MCF 10A (cell line): ENCODE measurements around the gene ALPG. TPM values are rescaled to one million over a fixed set of nuclear protein-coding genes. Genes with fewer than 3 reads are reported as not detected.
A peak's percentile ranks its signal among the peaks of the same experiment; 100 is the strongest.

Experiments
- BruUV-seq: library from RNA; stranded (reverse); fragments of 400-500 nt; replicated peaks from 2 replicates; lab custom pipeline; 2021; lab: Mats Ljungman, UMichigan
- CTCF ChIA-PET: fragments of 300-600 bp; sonication (Branson Sonifier 250); formaldehyde crosslinking; extraction: SDS; loops from one replicate; lab custom pipeline; 2021; ENCODE audit warnings: antibody characterized with exemption, inconsistent platforms; lab: Yijun Ruan, JAX
- POLR2A ChIA-PET: fragments of 300-600, 350-650 bp; sonication (Branson Sonifier 250); formaldehyde crosslinking; extraction: SDS; loops from one replicate; lab custom pipeline; 2020; ENCODE audit warnings: antibody characterized with exemption, inconsistent platforms; lab: Yijun Ruan, JAX
- DNase-seq: peaks from one replicate; pipeline ENCODE4 v3.0.0-alpha.2; 2018; ENCODE audit not compliant: unreplicated experiment
- H3K27ac Mint-ChIP-seq: one replicate; pipeline ENCODE4 v1.8.0; 2022; ENCODE audit warnings: mild to moderate bottlenecking, low read depth, mixed read lengths; ENCODE audit not compliant: unreplicated experiment
- H3K27me3 Mint-ChIP-seq: one replicate; pipeline ENCODE4 v1.8.0; 2022; ENCODE audit warnings: mixed read lengths; ENCODE audit not compliant: insufficient read depth, unreplicated experiment
- H3K36me3 Mint-ChIP-seq: one replicate; pipeline ENCODE4 v1.8.0; 2022; ENCODE audit warnings: mild to moderate bottlenecking, moderate library complexity, mixed read lengths; ENCODE audit not compliant: insufficient read depth, unreplicated experiment
- H3K4me1 Mint-ChIP-seq: one replicate; pipeline ENCODE4 v1.8.0; 2022; ENCODE audit warnings: mixed read lengths; ENCODE audit not compliant: insufficient read depth, unreplicated experiment
- H3K4me3 Mint-ChIP-seq: one replicate; pipeline ENCODE4 v1.8.0; 2022; ENCODE audit warnings: mild to moderate bottlenecking, moderate library complexity, mixed read lengths; ENCODE audit not compliant: unreplicated experiment
- H3K9me3 Mint-ChIP-seq: one replicate; pipeline ENCODE4 v1.8.0; 2022; ENCODE audit warnings: mixed read lengths; ENCODE audit not compliant: unreplicated experiment
- intact Hi-C: fragments of 100-400 bp; cut with micrococcal nuclease; formaldehyde crosslinking; loops from 2 replicates; pipeline ENCODE4 v1.14.1; 2022
- total RNA-seq: library from RNA; stranded (reverse); gene quantifications from 2 replicates; pipeline ENCODE4 v1.2.3, GENCODE V29; 2022
- TF ChIP-seq, protein P1 (sequence below): fragments of 200-600 bp; IDR thresholded peaks from one replicate; pipeline ENCODE4 v1.8.0; 2022; ENCODE audit warnings: antibody characterized with exemption, mild to moderate bottlenecking; ENCODE audit not compliant: unreplicated experiment

The ALPG gene
- total RNA-seq, 1 experiment from 2014 or later, result not detected

DNA sequence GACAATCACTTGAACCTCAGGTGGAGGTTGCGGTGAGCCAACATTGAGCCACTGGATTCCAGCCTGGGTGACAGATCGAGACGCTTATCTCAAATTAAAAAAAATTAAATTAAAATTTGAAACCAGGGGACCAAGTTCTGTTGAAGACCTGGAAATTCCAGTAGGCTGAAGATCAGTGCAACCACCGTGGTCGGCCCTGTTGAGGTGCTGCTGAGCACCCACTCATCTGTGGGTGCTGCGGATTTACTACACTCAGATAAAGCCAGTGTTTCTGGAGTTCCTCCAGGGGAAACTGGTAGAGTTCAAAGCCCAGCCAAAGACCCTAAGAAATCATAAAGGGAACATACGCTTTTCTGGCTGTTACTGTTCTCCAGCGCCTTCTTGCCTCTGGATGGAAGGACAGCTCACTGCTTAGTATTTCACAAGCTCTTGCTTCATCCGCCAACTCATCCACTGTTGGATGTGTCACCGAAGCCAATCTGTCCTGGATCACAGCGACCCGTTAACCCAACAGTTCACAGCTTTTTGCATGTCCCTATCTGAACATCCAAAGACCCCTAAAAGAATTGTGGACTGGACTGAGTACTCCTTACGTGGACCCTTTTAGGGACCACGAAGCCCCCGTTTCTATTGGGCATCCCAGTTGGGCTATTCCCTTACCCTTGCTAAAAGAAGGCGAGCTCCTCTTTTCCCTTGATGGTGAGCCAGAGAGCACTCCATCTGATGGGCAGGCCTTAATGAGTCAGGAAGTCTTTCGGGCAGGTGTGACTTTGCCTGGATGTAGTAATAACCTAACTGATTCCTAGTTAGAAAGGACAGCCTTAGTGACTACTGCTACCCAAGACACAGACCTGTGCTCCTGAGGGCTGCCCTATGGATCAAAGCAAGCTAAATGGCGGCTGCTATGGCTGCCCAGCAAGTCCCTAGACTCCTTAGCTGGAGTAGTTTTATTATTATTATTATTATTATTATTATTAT, 34.1 kb upstream of the ALPG start:
- TF ChIP-seq, protein P1, sequence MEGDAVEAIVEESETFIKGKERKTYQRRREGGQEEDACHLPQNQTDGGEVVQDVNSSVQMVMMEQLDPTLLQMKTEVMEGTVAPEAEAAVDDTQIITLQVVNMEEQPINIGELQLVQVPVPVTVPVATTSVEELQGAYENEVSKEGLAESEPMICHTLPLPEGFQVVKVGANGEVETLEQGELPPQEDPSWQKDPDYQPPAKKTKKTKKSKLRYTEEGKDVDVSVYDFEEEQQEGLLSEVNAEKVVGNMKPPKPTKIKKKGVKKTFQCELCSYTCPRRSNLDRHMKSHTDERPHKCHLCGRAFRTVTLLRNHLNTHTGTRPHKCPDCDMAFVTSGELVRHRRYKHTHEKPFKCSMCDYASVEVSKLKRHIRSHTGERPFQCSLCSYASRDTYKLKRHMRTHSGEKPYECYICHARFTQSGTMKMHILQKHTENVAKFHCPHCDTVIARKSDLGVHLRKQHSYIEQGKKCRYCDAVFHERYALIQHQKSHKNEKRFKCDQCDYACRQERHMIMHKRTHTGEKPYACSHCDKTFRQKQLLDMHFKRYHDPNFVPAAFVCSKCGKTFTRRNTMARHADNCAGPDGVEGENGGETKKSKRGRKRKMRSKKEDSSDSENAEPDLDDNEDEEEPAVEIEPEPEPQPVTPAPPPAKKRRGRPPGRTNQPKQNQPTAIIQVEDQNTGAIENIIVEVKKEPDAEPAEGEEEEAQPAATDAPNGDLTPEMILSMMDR, result no peak
- Mint-ChIP-seq H3K4me1 (peaks cover 6% of the 10 kb centered on the region), H3K9me3 (no peaks in the 10 kb centered on the region), H3K36me3 (no peaks in the 10 kb centered on the region), H3K4me3 (no peak overlapping the region), H3K27ac (no peak overlapping the region), H3K27me3 (no peaks in the 10 kb centered on the region)
- intact Hi-C loops, result loop anchor here (5.0 kb wide), 1 partner anchor 70 kb away; no protein-coding TSS in a partner anchor
- ChIA-PET POLR2A (interaction anchor here (0.6 to 1.5 kb wide), 2 partner anchors 13 to 19 kb away, joined by 4 to 5 read pairs; no protein-coding TSS in a partner anchor), CTCF (interaction anchor here (0.6 to 2.3 kb wide), 7 partner anchors 18 to 251 kb away, joined by 3 to 7 read pairs (median 3); no protein-coding TSS in a partner anchor)
- DNase-seq, result peak; percentile 81
- BruUV-seq, result no TSS peak

DNA sequence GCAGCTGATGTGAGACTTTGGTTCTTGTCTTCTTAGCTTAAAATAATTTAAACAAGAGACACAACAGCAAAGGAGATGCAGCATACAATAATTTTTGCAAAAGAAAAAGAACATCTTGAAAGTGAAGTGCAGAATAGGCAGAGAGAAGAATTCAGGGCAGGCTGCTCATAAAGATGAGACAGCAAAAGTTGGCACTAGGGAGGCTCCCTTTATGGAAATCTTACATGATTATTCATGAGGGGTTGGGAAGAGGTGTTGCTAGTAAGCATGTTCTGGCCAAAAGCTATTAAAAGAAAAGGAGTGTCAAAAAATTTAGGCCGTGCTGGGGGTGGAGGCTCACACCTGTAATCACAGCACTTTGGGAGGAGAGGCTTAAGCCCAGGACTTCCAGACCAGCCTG, 32.3 kb upstream of the ALPG start:
- no TSS peak for BruUV-seq
- Mint-ChIP-seq H3K9me3 (no peaks in the 10 kb centered on the region), H3K36me3 (no peaks in the 10 kb centered on the region), H3K4me3 (no peak overlapping the region), H3K4me1 (peaks cover 6% of the 10 kb centered on the region), H3K27me3 (no peaks in the 10 kb centered on the region), H3K27ac (no peak overlapping the region)
- CTCF ChIA-PET, result interaction anchor here (1.0 to 2.3 kb wide), 3 partner anchors 12 to 521 kb away, joined by 3 to 7 read pairs (median 5); no protein-coding TSS in a partner anchor
- TF ChIP-seq, protein P1, result no peak
- DNase-seq, result no peak
- POLR2A ChIA-PET, result interaction anchor here (1.2 kb wide), 1 partner anchor 25 kb away, joined by 3 read pairs; no protein-coding TSS in a partner anchor
- intact Hi-C loops, result loop anchor here (5.0 kb wide), 1 partner anchor 68 kb away; no protein-coding TSS in a partner anchor

DNA sequence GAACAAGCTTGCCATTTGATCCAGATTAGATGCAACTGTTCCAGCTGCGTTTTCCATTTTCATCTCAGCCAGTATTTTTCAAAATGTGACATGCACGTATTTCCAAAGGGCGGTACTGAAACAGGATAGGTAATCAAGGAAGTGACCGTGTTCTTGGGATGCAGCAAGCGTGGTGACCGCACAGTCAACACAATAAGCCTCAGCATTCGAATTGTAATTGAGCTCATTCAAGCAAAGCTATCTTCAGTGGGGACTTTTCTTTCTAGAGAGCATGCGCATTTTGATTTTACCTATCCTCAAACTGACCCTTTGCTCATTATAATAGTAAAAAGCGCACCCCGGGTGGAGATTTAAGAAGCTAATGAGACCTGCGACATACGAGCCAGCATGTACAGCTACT, 31.5 kb upstream of the ALPG start:
- no peaks in the 10 kb centered on the region for H3K27me3 Mint-ChIP-seq
- DNase-seq, result no peak
- POLR2A ChIA-PET, result no interaction called here
- no peak overlapping the region for H3K27ac Mint-ChIP-seq
- H3K4me3 Mint-ChIP-seq, result no peak overlapping the region
- no TSS peak for BruUV-seq
- CTCF ChIA-PET, result interaction anchor here (1.4 kb wide), 1 partner anchor 522 kb away, joined by 5 read pairs; no protein-coding TSS in a partner anchor
- TF ChIP-seq, protein P1, result no peak
- intact Hi-C loops, result no loop called here
- peaks cover 6% of the 10 kb centered on the region for H3K4me1 Mint-ChIP-seq
- H3K36me3 Mint-ChIP-seq, result no peaks in the 10 kb centered on the region
- H3K9me3 Mint-ChIP-seq, result no peaks in the 10 kb centered on the region

DNA sequence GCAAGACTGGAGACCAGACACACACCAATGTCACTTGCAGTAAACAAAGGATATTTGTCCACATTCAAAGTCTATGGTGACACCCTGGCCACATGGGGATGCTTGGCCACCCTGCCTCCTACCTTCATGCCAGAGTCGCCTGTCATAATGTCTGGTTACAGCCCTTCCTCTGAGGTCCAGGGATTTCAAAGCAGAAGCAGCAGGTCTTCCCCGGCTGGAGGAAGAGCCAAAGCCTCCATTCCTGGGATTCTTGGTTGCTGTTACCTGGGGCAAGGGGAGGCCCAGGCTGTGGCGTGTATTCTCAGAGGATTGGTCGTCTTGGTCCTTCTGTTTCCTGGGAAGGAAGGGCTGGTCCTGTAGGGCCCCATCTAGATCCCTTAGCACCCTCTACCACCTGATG, 30.4 kb upstream of the ALPG start:
- CTCF ChIA-PET, result interaction anchor here (0.7 to 1.1 kb wide), 2 partner anchors 50 to 161 kb away, joined by 3 read pairs; no protein-coding TSS in a partner anchor
- Mint-ChIP-seq H3K9me3 (no peaks in the 10 kb centered on the region), H3K36me3 (no peaks in the 10 kb centered on the region), H3K27me3 (no peaks in the 10 kb centered on the region), H3K27ac (no peak overlapping the region), H3K4me1 (peaks cover 6% of the 10 kb centered on the region), H3K4me3 (no peak overlapping the region)
- no peak for DNase-seq
- TF ChIP-seq, protein P1, result no peak
- intact Hi-C loops, result no loop called here
- BruUV-seq, result no TSS peak
- POLR2A ChIA-PET, result no interaction called here
